K562 (cell line): ENCODE data around the gene KCNK10. TPM values are rescaled to one million over a fixed set of nuclear protein-coding genes. Genes with fewer than 3 reads are reported as not detected.

ENCODE experiments used
- ATAC-seq: fragments of 200-7000 bp; cut with Tn5 transposase; 3 replicates; pipeline ENCODE4 v1.9.1; 2020; ENCODE audit warnings: moderate library complexity
- BruUV-seq: library from RNA; stranded (reverse); fragments of 400-500 nt; replicated peaks from 2 replicates; lab custom pipeline; 2021; lab: Mats Ljungman, UMichigan
- CTCF ChIA-PET: fragments of 300-600 bp; formaldehyde crosslinking; extraction: SDS; loops from one replicate; lab custom pipeline; 2021; ENCODE audit warnings: low intra/inter-chr PET ratio; lab: Yijun Ruan, JAX
- POLR2A ChIA-PET: fragments of 300-600, 350-650 bp; sonication (Branson Sonifier 250); formaldehyde crosslinking; extraction: SDS; loops from one replicate; lab custom pipeline; 2021; ENCODE audit warnings: antibody characterized with exemption, inconsistent platforms; lab: Yijun Ruan, JAX
- DNase-seq, 4 experiments: peaks; one replicate each; pipeline versions ENCODE4 v3.0.0 to v3.0.0-alpha.2; 2011 to 2018; ENCODE audit warnings: low spot score in 3 of 4, mixed read lengths in 3 of 4; ENCODE audit errors: extremely low read depth in 1 of 4
- FAIRE-seq: peaks from 2 replicates; lab custom pipeline; 2011; peaks lifted over from hg19 to GRCh38; lab: Jason Lieb, UNC
- H2AFZ ChIP-seq: 2 replicates; pipeline ENCODE4 v1.6.0; 2011; ENCODE audit warnings: low read depth, low read length, control low read depth, inconsistent platforms
- H3K27ac ChIP-seq: fragments of 200-600 bp; 3 replicates; pipeline ENCODE4 v1.8.0; 2011; ENCODE audit warnings: low read depth, mild to moderate bottlenecking, control low read depth, inconsistent platforms, low read length, moderate library complexity, mixed read lengths; ENCODE audit errors: extremely low read depth
- H3K27me3 ChIP-seq, 2 experiments: fragments of 300-600 bp in 1 of 2; 2 replicates in 1 of 2; 3 replicates in 1 of 2; pipeline versions ENCODE4 v1.6.0 to v1.8.0; 2011; ENCODE audit warnings: inconsistent platforms in 2 of 2, low read length in 2 of 2, mild to moderate bottlenecking in 1 of 2, mixed read lengths in 1 of 2, moderate library complexity in 1 of 2; ENCODE audit not compliant: control insufficient read depth in 2 of 2, insufficient read depth in 2 of 2
- H3K36me3 ChIP-seq: fragments of 300-600 bp; 3 replicates; pipeline ENCODE4 v1.8.0; 2011; ENCODE audit warnings: mild to moderate bottlenecking, low read length, inconsistent platforms; ENCODE audit not compliant: control insufficient read depth, insufficient read depth
- H3K4me1 ChIP-seq, 2 experiments: fragments of 200-600 bp in 1 of 2; replicated peaks in 1 of 2; 2 replicates in 1 of 2; 3 replicates in 1 of 2; pipeline versions ENCODE4 v1.5.1 to v1.8.0; 2011; ENCODE audit warnings: inconsistent platforms in 2 of 2, low read length in 2 of 2, mild to moderate bottlenecking in 1 of 2, mixed read lengths in 1 of 2, moderate library complexity in 1 of 2; ENCODE audit not compliant: control insufficient read depth in 2 of 2, insufficient read depth in 2 of 2
- H3K4me2 ChIP-seq: 2 replicates; pipeline ENCODE4 v1.6.1; 2011; ENCODE audit warnings: low read length, control low read depth, inconsistent platforms, mixed read lengths; ENCODE audit not compliant: insufficient read depth
- H3K4me3 ChIP-seq: fragments of 200-600 bp; sonication (generic), shearing (Covaris generic); 2 replicates; pipeline ENCODE4 v1.5.1; 2016; ENCODE audit warnings: control low read depth, inconsistent platforms
- H3K79me2 ChIP-seq: fragments of 200-600 bp; 3 replicates; pipeline ENCODE4 v1.8.0; 2011; ENCODE audit warnings: low read length, inconsistent platforms; ENCODE audit not compliant: control insufficient read depth, insufficient read depth
- H3K9ac ChIP-seq, 2 experiments: 2 replicates each; pipeline versions ENCODE4 v1.6.0 to v1.6.1; 2011; ENCODE audit warnings: low read depth in 2 of 2, low read length in 2 of 2, control low read depth in 1 of 2, inconsistent platforms in 1 of 2, mild to moderate bottlenecking in 1 of 2, mixed read lengths in 1 of 2; ENCODE audit not compliant: insufficient read depth in 1 of 2
- H3K9me1 ChIP-seq: one replicate; pipeline ENCODE4 v1.6.0; 2011; ENCODE audit warnings: inconsistent platforms, mild to moderate bottlenecking, low read length, moderate library complexity; ENCODE audit not compliant: control insufficient read depth, insufficient read depth
- H3K9me3 ChIP-seq: replicated peaks from 2 replicates; pipeline ENCODE4 v1.5.1; 2011; ENCODE audit warnings: low read depth, low read length, inconsistent platforms; ENCODE audit not compliant: control insufficient read depth, insufficient read depth
- H4K20me1 ChIP-seq: replicated peaks from 2 replicates; pipeline ENCODE4 v1.6.1; 2011; ENCODE audit warnings: low read length, inconsistent platforms, mixed read lengths; ENCODE audit not compliant: control insufficient read depth, insufficient read depth
- BCOR ChIP-seq: fragments of 450-650 bp; IDR thresholded peaks from 2 replicates; pipeline ENCODE4 v1.6.1; 2016
- BMI1 ChIP-seq: fragments of 150-350 bp; IDR thresholded peaks from 2 replicates; pipeline ENCODE4 v1.6.1; 2014; ENCODE audit warnings: low read length
- BRD4 ChIP-seq: fragments of 200-600 bp; sonication (generic); IDR thresholded peaks from 2 replicates; pipeline ENCODE4 v1.6.1; 2017; ENCODE audit warnings: inconsistent platforms
- HDAC6 ChIP-seq: IDR thresholded peaks from 2 replicates; pipeline ENCODE4 v1.6.1; 2012; ENCODE audit warnings: low read depth, mild to moderate bottlenecking, control low read depth, inconsistent platforms, low read length, moderate library complexity
- IRF2 ChIP-seq: sonication (generic); formaldehyde crosslinking; IDR thresholded peaks from 2 replicates; pipeline ENCODE4 v1.8.1; 2022; ENCODE audit warnings: mild to moderate bottlenecking, missing genetic modification reagents
- NFIC ChIP-seq: fragments of 450-650 bp; IDR thresholded peaks from 2 replicates; pipeline ENCODE4 v1.6.1; 2017; ENCODE audit warnings: mild to moderate bottlenecking, inconsistent platforms
- ZNF165 ChIP-seq: fragments of 250-450 bp; sonication (Bioruptor Pico); IDR thresholded peaks from 2 replicates; pipeline ENCODE4 v1.4.0; 2020; ENCODE audit warnings: borderline replicate concordance
- ZNF3 ChIP-seq: fragments of 250-450 bp; sonication (Bioruptor Pico); IDR thresholded peaks from 2 replicates; pipeline ENCODE4 v1.5.0; 2021; ENCODE audit warnings: mild to moderate bottlenecking, moderate library complexity
- ZNF445 ChIP-seq: fragments of 250-450 bp; sonication (Bioruptor Pico); IDR thresholded peaks from 2 replicates; pipeline ENCODE4 v1.4.0; 2020; ENCODE audit warnings: low read depth, mild to moderate bottlenecking, moderate library complexity
- ZNF561 ChIP-seq: fragments of 450-650 bp; formaldehyde crosslinking; conservative IDR thresholded peaks from 2 replicates; pipeline ENCODE4 v1.4.0; 2020; ENCODE audit warnings: mild to moderate bottlenecking, moderate library complexity
- WGBS: fragments of 100-300 bp; shearing (Covaris generic); methylation state at CpG from one replicate; pipeline ENCODE4 v1.1.6; 2016; ENCODE audit warnings: low coverage, mixed read lengths; ENCODE audit not compliant: insufficient coverage; ENCODE audit errors: missing lambda C conversion rate; 5-methylcytosine and 5-hydroxymethylcytosine counted together
- in situ Hi-C: fragments of 300-500 bp; cut with MboI; formaldehyde crosslinking; loops from 4 replicates; pipeline ENCODE4 v1.15.0; 2018; ENCODE audit warnings: inconsistent platforms, mixed read lengths
- intact Hi-C: fragments of 100-400 bp; cut with micrococcal nuclease; formaldehyde crosslinking; loops from 2 replicates; pipeline ENCODE4 v1.14.2; 2022
- polyA plus RNA-seq, 8 experiments: library from polyadenylated mRNA; depleted of rRNA in 4 of 8; stranded (reverse) in 5 of 8; unstranded in 3 of 8; fragments of >200 nt; fragmentation: Nextera tagmentation in 2 of 8; fragmentation: Illumina TruSeq in 1 of 8; extraction: Ambion mirVana in 2 of 8; extraction: Trizol in 1 of 8; gene quantifications; 2 replicates each; pipeline versions ENCODE4 v1.2.1 to v1.2.3, GENCODE V29; 2011 to 2014; ENCODE audit warnings: inconsistent platforms in 1 of 8, missing spikeins in 1 of 8
- total RNA-seq, 7 experiments: library from RNA; depleted of rRNA in 6 of 7; stranded (reverse); fragments of >200 nt in 6 of 7; fragmentation: Illumina TruSeq in 2 of 7; extraction: Trizol in 2 of 7; gene quantifications; 2 replicates each; pipeline versions ENCODE4 v1.2.1 to v1.2.3, GENCODE V29; 2011 to 2021; ENCODE audit warnings: low replicate concordance in 1 of 7
- TF ChIP-seq, protein P1 (sequence below): sonication (generic); formaldehyde crosslinking; IDR thresholded peaks from 2 replicates; pipeline ENCODE4 v1.8.0; 2022; ENCODE audit warnings: missing genetic modification reagents, mild to moderate bottlenecking, borderline replicate concordance
- TF ChIP-seq, protein P2 (sequence below): sonication (generic); formaldehyde crosslinking; IDR thresholded peaks from 2 replicates; pipeline ENCODE4 v1.8.1; 2023; ENCODE audit warnings: mild to moderate bottlenecking, missing genetic modification reagents, moderate library complexity

Gene KCNK10
- total and polyA plus RNA-seq, 9 of the 15 experiments (the other 6 are each of a cell fraction or from before 2014, with no cell fraction given), result not detected

DNA sequence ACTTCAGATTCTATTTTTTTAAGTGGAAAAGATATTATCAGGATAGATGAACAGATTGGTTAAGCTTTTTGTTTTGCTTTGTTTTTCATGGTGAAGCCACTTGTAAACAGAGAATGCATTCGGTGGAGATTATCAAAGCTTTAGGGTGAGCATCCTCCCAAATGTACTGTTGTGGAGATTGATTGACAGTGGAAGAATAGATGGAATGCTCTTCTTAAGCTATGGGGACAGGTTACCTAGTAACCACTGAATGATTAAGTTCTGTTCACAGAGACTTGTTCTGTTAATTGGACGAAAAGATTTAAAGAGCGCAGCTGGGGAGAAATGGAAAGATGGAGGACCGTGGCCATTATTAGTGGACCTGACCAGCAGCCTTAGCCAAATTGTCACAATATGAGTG, 40.6 kb upstream of the KCNK10 start:
- no peak overlapping the region for H3K4me2 ChIP-seq
- ATAC-seq, result no peak
- POLR2A ChIA-PET, result no interaction called here

More for the DNA sequence above, 40.6 kb upstream of the KCNK10 start:
- H3K27me3 ChIP-seq, result no peaks in the 10 kb centered on the region
- BruUV-seq, result no TSS peak
- no peaks in the 10 kb centered on the region for H3K9me1 ChIP-seq
- FAIRE-seq, result no peak
- 0% methylated on average over 4 of the region's 4 CpGs for WGBS
- H3K36me3 ChIP-seq, result no peaks in the 10 kb centered on the region
- H2AFZ ChIP-seq, result no peak overlapping the region
- intact Hi-C loops, result no loop called here
- H3K27ac ChIP-seq, result no peak overlapping the region
- no peaks in the 10 kb centered on the region for H3K4me1 ChIP-seq
- CTCF ChIA-PET, result no interaction called here
- H3K79me2 ChIP-seq, result no peaks in the 10 kb centered on the region
- no peak overlapping the region for H3K9ac ChIP-seq
- H3K9me3 ChIP-seq, result no peaks in the 10 kb centered on the region
- H4K20me1 ChIP-seq, result no peaks in the 10 kb centered on the region
- no peak for TF ChIP-seq BCOR
- no peak for TF ChIP-seq ZNF165 (CRISPR knock-in tag)
- no peak for TF ChIP-seq BMI1
- TF ChIP-seq, protein P1, sequence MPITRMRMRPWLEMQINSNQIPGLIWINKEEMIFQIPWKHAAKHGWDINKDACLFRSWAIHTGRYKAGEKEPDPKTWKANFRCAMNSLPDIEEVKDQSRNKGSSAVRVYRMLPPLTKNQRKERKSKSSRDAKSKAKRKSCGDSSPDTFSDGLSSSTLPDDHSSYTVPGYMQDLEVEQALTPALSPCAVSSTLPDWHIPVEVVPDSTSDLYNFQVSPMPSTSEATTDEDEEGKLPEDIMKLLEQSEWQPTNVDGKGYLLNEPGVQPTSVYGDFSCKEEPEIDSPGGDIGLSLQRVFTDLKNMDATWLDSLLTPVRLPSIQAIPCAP (CRISPR knock-in tag), result no peak
- TF ChIP-seq, protein P2, sequence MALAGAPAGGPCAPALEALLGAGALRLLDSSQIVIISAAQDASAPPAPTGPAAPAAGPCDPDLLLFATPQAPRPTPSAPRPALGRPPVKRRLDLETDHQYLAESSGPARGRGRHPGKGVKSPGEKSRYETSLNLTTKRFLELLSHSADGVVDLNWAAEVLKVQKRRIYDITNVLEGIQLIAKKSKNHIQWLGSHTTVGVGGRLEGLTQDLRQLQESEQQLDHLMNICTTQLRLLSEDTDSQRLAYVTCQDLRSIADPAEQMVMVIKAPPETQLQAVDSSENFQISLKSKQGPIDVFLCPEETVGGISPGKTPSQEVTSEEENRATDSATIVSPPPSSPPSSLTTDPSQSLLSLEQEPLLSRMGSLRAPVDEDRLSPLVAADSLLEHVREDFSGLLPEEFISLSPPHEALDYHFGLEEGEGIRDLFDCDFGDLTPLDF, result no peak
- TF ChIP-seq BRD4, result no peak
- no peak for TF ChIP-seq NFIC
- no peak for TF ChIP-seq HDAC6
- TF ChIP-seq ZNF445 (CRISPR knock-in tag), result no peak
- TF ChIP-seq ZNF561 (CRISPR knock-in tag), result no peak
- no peak for TF ChIP-seq IRF2 (CRISPR knock-in tag)
- TF ChIP-seq ZNF3 (CRISPR knock-in tag), result no peak
- in situ Hi-C loops, result no loop called here
- no peak overlapping the region for H3K4me3 ChIP-seq
- DNase-seq, result no peak
